HG03095 (cell line): ENCODE measurements around the gene E2F4.

Source experiments
- ATAC-seq: cut with Tn5 transposase; IDR thresholded peaks from one replicate; pipeline ENCODE4 v1.9.1; 2021; ENCODE audit warnings: moderate library complexity; ENCODE audit not compliant: unreplicated experiment

Gene E2F4

GRCh38 chr16:67207249-67208091 lies 15.5 kb downstream of the E2F4 start:
- no peak for ATAC-seq

- no peak for ATAC-seq
Measured at GRCh38 chr16:67208154-67208896, 16.4 kb downstream of the E2F4 start.

- no peak for ATAC-seq
Measured at GRCh38 chr16:67209565-67209964, 17.6 kb downstream of the E2F4 start.

GRCh38 chr16:67210069-67210937 lies 18.3 kb downstream of the E2F4 start:
- ATAC-seq, result no peak

- no peak for ATAC-seq
Measured at GRCh38 chr16:67211674-67212073, 19.7 kb downstream of the E2F4 start.

GRCh38 chr16:67212766-67213165 lies 20.8 kb downstream of the E2F4 start:
- ATAC-seq, result no peak

GRCh38 chr16:67213197-67214019 lies 21.5 kb downstream of the E2F4 start:
- no peak for ATAC-seq

GRCh38 chr16:67215706-67216105 lies 23.8 kb downstream of the E2F4 start:
- ATAC-seq, result no peak

GRCh38 chr16:67216612-67217490 lies 24.9 kb downstream of the E2F4 start:
- no peak for ATAC-seq

- ATAC-seq, result no peak
Measured at GRCh38 chr16:67223992-67224391, 32.0 kb downstream of the E2F4 start.

- no peak for ATAC-seq
Measured at GRCh38 chr16:67226295-67226803, 34.4 kb downstream of the E2F4 start.

GRCh38 chr16:67226804-67227566 lies 35.0 kb downstream of the E2F4 start, which contains the start of gene TMEM208:
Gene TMEM208, plus strand, starts transcription at chr16:67227130. Its CDS starts 89 bp downstream, at chr16:67227219.
- ATAC-seq, result peak; percentile 90

- ATAC-seq, result no peak
Measured at GRCh38 chr16:67227567-67227921, 35.6 kb downstream of the E2F4 start.

- no peak for ATAC-seq
Measured at GRCh38 chr16:67228034-67228785, 36.3 kb downstream of the E2F4 start.

- ATAC-seq, result no peak
Measured at GRCh38 chr16:67228905-67229304, 37.0 kb downstream of the E2F4 start.

- no peak for ATAC-seq
Measured at GRCh38 chr16:67229906-67230808, 38.2 kb downstream of the E2F4 start.
